AG09309 (cell line): Measurements from ENCODE around the gene HRK.

ENCODE experiments used
- DNase-seq: peaks from one replicate; pipeline ENCODE4 v3.0.0-alpha.2; 2010; ENCODE audit warnings: low read depth
- H3K4me3 ChIP-seq: 2 replicates; pipeline ENCODE4 v1.5.1; 2011; ENCODE audit warnings: mild to moderate bottlenecking, low read depth, low read length, moderate library complexity; ENCODE audit not compliant: control insufficient read depth
- CTCF ChIP-seq: IDR thresholded peaks from 2 replicates; pipeline ENCODE4 v1.5.1; 2011; ENCODE audit warnings: mild to moderate bottlenecking, low read depth, low read length, inconsistent platforms; ENCODE audit not compliant: insufficient read depth, control insufficient read depth; ENCODE audit errors: missing control alignments

Gene HRK

GRCh38 chr12:116862167-116862566, 19.1 kb downstream of the HRK start:
- no peak overlapping the region for H3K4me3 ChIP-seq
- no peak for TF ChIP-seq CTCF
- no peak for DNase-seq

DNA sequence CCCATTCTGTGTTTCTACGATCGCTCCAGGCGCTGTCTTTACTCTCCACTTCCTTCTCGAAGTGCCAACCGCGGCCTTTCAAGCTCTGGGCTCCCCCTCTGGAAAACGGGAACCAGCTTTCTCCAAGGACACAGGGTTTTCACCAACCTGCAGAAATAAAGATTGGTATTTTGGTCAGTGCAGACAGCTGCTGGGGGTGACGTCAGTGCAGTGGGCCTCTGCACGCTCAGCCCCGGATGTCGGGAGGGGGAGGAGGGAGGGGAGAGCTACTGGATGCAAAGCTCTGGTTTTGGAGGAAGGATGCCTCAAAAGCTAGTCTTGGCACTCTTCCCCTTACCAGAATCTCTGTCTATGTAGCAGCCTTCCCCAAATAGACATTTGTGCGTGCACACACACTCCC, 19.9 kb downstream of the HRK start:
- peak; percentile 39 for DNase-seq
- no peak overlapping the region for H3K4me3 ChIP-seq
- no peak for TF ChIP-seq CTCF

GRCh38 chr12:116860263-116860662, 21.0 kb downstream of the HRK start:
- H3K4me3 ChIP-seq = no peak overlapping the region
- TF ChIP-seq CTCF = no peak
- no peak for DNase-seq

GRCh38 chr12:116859079-116859478, 22.2 kb downstream of the HRK start:
- no peak overlapping the region for H3K4me3 ChIP-seq

GRCh38 chr12:116856729-116857128, 24.5 kb downstream of the HRK start:
- no peak for TF ChIP-seq CTCF
- no peak overlapping the region for H3K4me3 ChIP-seq
- no peak for DNase-seq

More at GRCh38 chr12:116859079-116859478, 22.2 kb downstream of the HRK start:
- TF ChIP-seq CTCF = no peak
- no peak for DNase-seq

DNA sequence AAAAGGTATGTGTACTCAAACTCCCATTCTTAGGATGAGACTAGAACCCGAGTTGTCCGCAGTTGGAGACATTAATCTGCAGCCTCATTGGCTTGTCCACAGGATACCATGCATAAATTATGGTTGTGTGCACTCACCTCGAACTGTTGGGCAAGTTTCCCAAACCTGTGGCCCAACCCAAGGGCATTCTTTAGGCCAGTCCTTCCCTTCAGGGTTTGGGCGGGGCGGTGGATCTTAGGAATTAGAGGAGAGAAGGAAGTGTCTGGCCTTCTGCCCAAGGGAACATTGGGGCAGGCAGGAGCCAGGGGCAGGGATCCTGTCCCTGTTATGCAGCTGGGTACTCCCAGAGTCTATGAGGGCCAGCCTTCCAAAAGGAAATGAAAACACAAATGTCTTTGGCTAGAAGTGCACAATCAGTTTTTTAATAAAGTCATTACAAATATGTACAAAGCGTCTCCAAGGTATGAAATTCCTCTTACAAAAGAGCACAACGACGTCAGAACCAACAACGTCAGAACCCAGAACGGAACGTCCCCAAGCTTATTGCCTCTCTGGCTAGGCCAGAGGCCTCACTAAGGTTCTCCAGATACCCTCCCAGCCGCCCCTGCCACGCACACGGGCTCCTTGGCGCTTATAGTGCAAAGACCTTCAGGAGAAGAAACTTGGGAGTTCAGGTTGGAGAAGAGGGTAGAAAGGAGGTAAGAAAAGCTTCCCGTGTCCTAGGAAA, 25.3 kb downstream of the HRK start:
- TF ChIP-seq CTCF = no peak
- H3K4me3 ChIP-seq = no peak overlapping the region
- no peak for DNase-seq
